Mesodermal cell (in vitro differentiated cells): ENCODE measurements around the gene CCDC183.
"Not testable (repeated sequence)": the region's sequence is repeated elsewhere in the genome, so short reads cannot be mapped to it uniquely, and the experiment has no call there.

ENCODE experiments used
- H3K27ac ChIP-seq: 2 replicates; pipeline ENCODE4 v1.7.0; 2013; ENCODE audit warnings: mild to moderate bottlenecking, low read depth, low read length, moderate library complexity; ENCODE audit not compliant: severe bottlenecking
- H3K36me3 ChIP-seq: 2 replicates; pipeline ENCODE4 v1.7.1; 2013; ENCODE audit warnings: mild to moderate bottlenecking, low read length, moderate library complexity; ENCODE audit not compliant: control insufficient read depth, insufficient read depth
- H3K4me1 ChIP-seq: one replicate; pipeline ENCODE4 v1.7.1; 2013; ENCODE audit warnings: mild to moderate bottlenecking, low read length; ENCODE audit not compliant: insufficient read depth, control insufficient read depth, poor library complexity, severe bottlenecking
- H3K4me3 ChIP-seq: 2 replicates; pipeline ENCODE4 v1.7.0; 2013; ENCODE audit warnings: low read length, control low read depth, mild to moderate bottlenecking; ENCODE audit not compliant: insufficient read depth, poor library complexity, severe bottlenecking; ENCODE audit errors: extremely low read depth
- H3K9me3 ChIP-seq: 2 replicates; pipeline ENCODE4 v1.7.1; 2013; ENCODE audit warnings: mild to moderate bottlenecking, low read length, moderate library complexity; ENCODE audit not compliant: control insufficient read depth
- WGBS, 2 experiments: methylation state at CpG; one replicate each; pipeline ENCODE4 v1.1.5; 2013; ENCODE audit warnings: missing lambda C conversion rate in 2 of 2; ENCODE audit not compliant: insufficient coverage in 2 of 2; 5-methylcytosine and 5-hydroxymethylcytosine counted together

The CCDC183 gene

GRCh38 chr9:136828474-136829140 lies 32.5 kb downstream of the CCDC183 start:
- H3K4me3 ChIP-seq, result no peak overlapping the region
- peaks cover 87% of the 10 kb centered on the region for H3K36me3 ChIP-seq
- H3K4me1 ChIP-seq, result no peaks in the 10 kb centered on the region
- no peaks in the 10 kb centered on the region for H3K9me3 ChIP-seq
- WGBS, 2 experiments, result 96 to 98% methylated on average over 31 of the region's 31 CpGs
- no peak overlapping the region for H3K27ac ChIP-seq

GRCh38 chr9:136829412-136829811 lies 33.3 kb downstream of the CCDC183 start:
- Histone ChIP-seq H3K36me3 (peaks cover 83% of the 10 kb centered on the region), H3K9me3 (no peaks in the 10 kb centered on the region), H3K4me1 (no peaks in the 10 kb centered on the region), H3K27ac (no peak overlapping the region), H3K4me3 (no peak overlapping the region)
- WGBS, 2 experiments, result 98% methylated on average over 13 to 14 of the region's 14 CpGs

- peaks cover 80% of the 10 kb centered on the region for H3K36me3 ChIP-seq
- no peaks in the 10 kb centered on the region for H3K9me3 ChIP-seq
- H3K27ac ChIP-seq, result no peak overlapping the region
- no peaks in the 10 kb centered on the region for H3K4me1 ChIP-seq
- H3K4me3 ChIP-seq, result no peak overlapping the region
- 92 to 95% methylated on average over 38 to 41 of the region's 41 CpGs for WGBS, 2 experiments
Observed at GRCh38 chr9:136829981-136830885, 34.1 kb downstream of the CCDC183 start.

GRCh38 chr9:136831002-136831719 lies 35.0 kb downstream of the CCDC183 start:
- Histone ChIP-seq H3K9me3 (no peaks in the 10 kb centered on the region), H3K4me1 (no peaks in the 10 kb centered on the region), H3K4me3 (no peak overlapping the region), H3K27ac (no peak overlapping the region), H3K36me3 (peaks cover 79% of the 10 kb centered on the region)
- 95 to 97% methylated on average over 29 to 30 of the region's 30 CpGs for WGBS, 2 experiments

- Histone ChIP-seq H3K4me3 (no peak overlapping the region), H3K4me1 (no peaks in the 10 kb centered on the region), H3K36me3 (peaks cover 82% of the 10 kb centered on the region), H3K9me3 (no peaks in the 10 kb centered on the region), H3K27ac (no peak overlapping the region)
- 96 to 99% methylated on average over 18 to 23 of the region's 23 CpGs for WGBS, 2 experiments
Observed at GRCh38 chr9:136831720-136832104, 35.6 kb downstream of the CCDC183 start.

- no peaks in the 10 kb centered on the region for H3K9me3 ChIP-seq
- no peak overlapping the region for H3K27ac ChIP-seq
- peaks cover 79% of the 10 kb centered on the region for H3K36me3 ChIP-seq
- no peaks in the 10 kb centered on the region for H3K4me1 ChIP-seq
- 97 to 99% methylated on average over 8 to 9 of the region's 9 CpGs for WGBS, 2 experiments
- no peak overlapping the region for H3K4me3 ChIP-seq
Observed at GRCh38 chr9:136832581-136832980, 36.4 kb downstream of the CCDC183 start.

- H3K27ac ChIP-seq, H3K9me3 ChIP-seq, H3K4me3 ChIP-seq, H3K4me1 ChIP-seq: not testable (repeated sequence)
- 91 to 96% methylated on average over 9 to 15 of the region's 16 CpGs for WGBS, 2 experiments
- peaks cover 69% of the 10 kb centered on the region for H3K36me3 ChIP-seq
Observed at GRCh38 chr9:136833381-136834048, 37.4 kb downstream of the CCDC183 start.

GRCh38 chr9:136835162-136835931 lies 39.2 kb downstream of the CCDC183 start:
- Histone ChIP-seq H3K36me3 (peaks cover 57% of the 10 kb centered on the region), H3K27ac (no peak overlapping the region), H3K4me1 (no peaks in the 10 kb centered on the region), H3K4me3 (no peak overlapping the region), H3K9me3 (no peaks in the 10 kb centered on the region)
- WGBS, 2 experiments, result 97 to 98% methylated on average over 34 to 35 of the region's 36 CpGs

GRCh38 chr9:136835932-136836904 lies 40.1 kb downstream of the CCDC183 start:
- no peak overlapping the region for H3K27ac ChIP-seq
- H3K9me3 ChIP-seq, result no peaks in the 10 kb centered on the region
- H3K36me3 ChIP-seq, result peaks cover 48% of the 10 kb centered on the region
- peaks cover 5% of the 10 kb centered on the region for H3K4me1 ChIP-seq
- WGBS, 2 experiments, result 90 to 94% methylated on average over 20 to 21 of the region's 21 CpGs
- no peak overlapping the region for H3K4me3 ChIP-seq
